GM12878 (cell line): ENCODE measurements around the gene ASPDH. TPM values are rescaled to one million over a fixed set of nuclear protein-coding genes. Genes with fewer than 3 reads are reported as not detected.

Experiments used
- ATAC-seq: fragments of 200-7000 bp; cut with Tn5 transposase; 3 replicates; pipeline ENCODE4 v1.9.1; 2020; ENCODE audit warnings: mild to moderate bottlenecking, moderate library complexity
- BruUV-seq: library from RNA; stranded (reverse); fragments of 400-500 nt; replicated peaks from 2 replicates; lab custom pipeline; 2021; lab: Mats Ljungman, UMichigan
- CTCF ChIA-PET: fragments of 300-600 bp; sonication (Branson Sonifier 250); formaldehyde crosslinking; extraction: SDS; loops from one replicate; lab custom pipeline; 2021; ENCODE audit warnings: inconsistent platforms; lab: Yijun Ruan, JAX
- POLR2A ChIA-PET: fragments of 350-600 bp; formaldehyde crosslinking; extraction: SDS; loops from one replicate; lab custom pipeline; 2021; ENCODE audit warnings: inconsistent platforms; lab: Charles Lee
- RAD21 ChIA-PET: fragments of 300-600 bp; sonication (Branson Sonifier 250); formaldehyde crosslinking; loops from one replicate; lab custom pipeline; 2023; ENCODE audit warnings: antibody characterized with exemption; ENCODE audit not compliant: unreplicated experiment; lab: Charles Lee
- SMC1A ChIA-PET: fragments of 300-600 bp; sonication (Branson Sonifier 250); formaldehyde crosslinking; loops from one replicate; lab custom pipeline; 2023; ENCODE audit not compliant: unreplicated experiment, uncharacterized antibody; lab: Charles Lee
- DNase-seq: peaks from one replicate; pipeline ENCODE4 v3.0.0-alpha.2; 2011; ENCODE audit warnings: low read depth, low spot score
- FAIRE-seq: peaks from 3 replicates; lab custom pipeline; 2011; peaks lifted over from hg19 to GRCh38; lab: Jason Lieb, UNC
- H2AFZ ChIP-seq: 2 replicates; pipeline ENCODE4 v1.6.0; 2011; ENCODE audit warnings: low read depth, low read length, control low read depth; ENCODE audit not compliant: control insufficient read depth
- H3K27ac ChIP-seq: 2 replicates; pipeline ENCODE4 v1.5.1; 2011; ENCODE audit warnings: control low read depth; ENCODE audit not compliant: control insufficient read depth, insufficient read depth
- H3K27me3 ChIP-seq, 2 experiments: replicated peaks in 1 of 2; 2 replicates each; pipeline versions ENCODE4 v1.6.0 to v1.6.1; 2011; ENCODE audit warnings: low read length in 1 of 2; ENCODE audit not compliant: control insufficient read depth in 2 of 2, insufficient read depth in 2 of 2
- H3K36me3 ChIP-seq, 2 experiments: 2 replicates each; pipeline ENCODE4 v1.5.1; 2011; ENCODE audit warnings: low read length in 1 of 2; ENCODE audit not compliant: control insufficient read depth in 2 of 2, insufficient read depth in 2 of 2
- H3K4me1 ChIP-seq: 2 replicates; pipeline ENCODE4 v1.6.1; 2011; ENCODE audit warnings: mild to moderate bottlenecking, low read length, moderate library complexity, mixed read lengths; ENCODE audit not compliant: control insufficient read depth, insufficient read depth
- H3K4me2 ChIP-seq: 2 replicates; pipeline ENCODE4 v1.6.0; 2011; ENCODE audit warnings: control low read depth; ENCODE audit not compliant: control insufficient read depth, insufficient read depth
- H3K4me3 ChIP-seq: fragments of 200-600 bp; sonication (generic); 2 replicates; pipeline ENCODE4 v1.5.1; 2016
- H3K79me2 ChIP-seq: 2 replicates; pipeline ENCODE4 v1.6.0; 2011; ENCODE audit warnings: low read length; ENCODE audit not compliant: control insufficient read depth, insufficient read depth
- H3K9ac ChIP-seq: 2 replicates; pipeline ENCODE4 v1.8.0; 2011; ENCODE audit warnings: low read length, control low read depth, mixed read lengths; ENCODE audit not compliant: control insufficient read depth, insufficient read depth
- H3K9me3 ChIP-seq: replicated peaks from 3 replicates; pipeline ENCODE4 v1.5.1; 2011; ENCODE audit warnings: mild to moderate bottlenecking, low read length; ENCODE audit not compliant: control insufficient read depth, insufficient read depth
- H4K20me1 ChIP-seq: 2 replicates; pipeline ENCODE4 v1.6.0; 2011; ENCODE audit not compliant: control insufficient read depth, insufficient read depth
- ATF7 ChIP-seq: fragments of 450-650 bp; IDR thresholded peaks from 2 replicates; pipeline ENCODE4 v1.6.1; 2016; ENCODE audit warnings: low read depth, mild to moderate bottlenecking
- BACH1 ChIP-seq: fragments of 450-650 bp; IDR thresholded peaks from 2 replicates; pipeline ENCODE4 v1.6.1; 2017; ENCODE audit warnings: mild to moderate bottlenecking, borderline replicate concordance
- CEBPB ChIP-seq, 2 experiments: fragments of 150-350 bp in 1 of 2; IDR thresholded peaks; 2 replicates each; pipeline ENCODE4 v1.6.1; 2012 to 2014; ENCODE audit warnings: low read depth in 2 of 2, low read length in 2 of 2, borderline replicate concordance in 1 of 2, inconsistent platforms in 1 of 2
- MTA3 ChIP-seq: IDR thresholded peaks from 2 replicates; pipeline ENCODE4 v1.6.1; 2012; ENCODE audit warnings: low read length, inconsistent platforms, borderline replicate concordance
- RAD51 ChIP-seq: fragments of 450-650 bp; IDR thresholded peaks from 2 replicates; pipeline ENCODE4 v1.6.1; 2016; ENCODE audit warnings: moderate library complexity, mild to moderate bottlenecking, inconsistent platforms
- RFX5 ChIP-seq: IDR thresholded peaks from 2 replicates; pipeline ENCODE4 v1.6.1; 2011; ENCODE audit warnings: low read depth, low read length, improper control_type of control experiment
- RUNX3 ChIP-seq: IDR thresholded peaks from 2 replicates; pipeline ENCODE4 v1.6.1; 2012; ENCODE audit warnings: low read length, inconsistent platforms
- SIN3A ChIP-seq: IDR thresholded peaks from 2 replicates; pipeline ENCODE4 v1.6.1; 2012; ENCODE audit warnings: low read depth, low read length, improper control_type of control experiment
- TAF1 ChIP-seq: IDR thresholded peaks from 2 replicates; pipeline ENCODE4 v1.6.1; 2011; ENCODE audit warnings: mild to moderate bottlenecking, low read depth, low read length, borderline replicate concordance
- WGBS: methylation state at CpG from one replicate; pipeline ENCODE4 v1.1.6; 2016; ENCODE audit warnings: low lambda C conversion rate; ENCODE audit not compliant: insufficient replicate concordance, insufficient coverage; ENCODE audit errors: missing lambda C conversion rate; 5-methylcytosine and 5-hydroxymethylcytosine counted together
- in situ Hi-C: fragments of 300-500 bp; cut with MboI; formaldehyde crosslinking; loops from 9 replicates; pipeline ENCODE4 v1.14.3; 2018; ENCODE audit warnings: mixed read lengths
- intact Hi-C: fragments of 100-400 bp; cut with micrococcal nuclease; formaldehyde crosslinking; loops from one replicate; pipeline ENCODE4 v1.14.2; 2022; ENCODE audit not compliant: unreplicated experiment
- polyA plus RNA-seq, 11 experiments: library from polyadenylated mRNA; depleted of rRNA in 4 of 11; unstranded in 6 of 11; stranded (reverse) in 5 of 11; fragments of >200 nt; fragmentation: Nextera tagmentation in 4 of 11; fragmentation: Illumina TruSeq in 1 of 11; extraction: Ambion mirVana in 4 of 11; extraction: Trizol in 1 of 11; gene quantifications; 1 replicate in 1 of 11; 2 replicates in 10 of 11; pipeline versions ENCODE4 v1.2.1 to v1.2.3, GENCODE V29; 2011 to 2016; ENCODE audit warnings: inconsistent platforms in 2 of 11, missing spikeins in 2 of 11, low read depth in 1 of 11
- total RNA-seq, 4 experiments: library from RNA; depleted of rRNA in 3 of 4; stranded (reverse); fragments of >200 nt in 3 of 4; fragmentation: Illumina TruSeq in 1 of 4; extraction: Trizol in 1 of 4; gene quantifications; 2 replicates each; pipeline versions ENCODE4 v1.2.1 to v1.2.3, GENCODE V29; 2013 to 2021

Gene ASPDH
- total and polyA plus RNA-seq, 10 of the 15 experiments (the other 5 are each of a cell fraction or from before 2014, with no cell fraction given) = not detected

DNA sequence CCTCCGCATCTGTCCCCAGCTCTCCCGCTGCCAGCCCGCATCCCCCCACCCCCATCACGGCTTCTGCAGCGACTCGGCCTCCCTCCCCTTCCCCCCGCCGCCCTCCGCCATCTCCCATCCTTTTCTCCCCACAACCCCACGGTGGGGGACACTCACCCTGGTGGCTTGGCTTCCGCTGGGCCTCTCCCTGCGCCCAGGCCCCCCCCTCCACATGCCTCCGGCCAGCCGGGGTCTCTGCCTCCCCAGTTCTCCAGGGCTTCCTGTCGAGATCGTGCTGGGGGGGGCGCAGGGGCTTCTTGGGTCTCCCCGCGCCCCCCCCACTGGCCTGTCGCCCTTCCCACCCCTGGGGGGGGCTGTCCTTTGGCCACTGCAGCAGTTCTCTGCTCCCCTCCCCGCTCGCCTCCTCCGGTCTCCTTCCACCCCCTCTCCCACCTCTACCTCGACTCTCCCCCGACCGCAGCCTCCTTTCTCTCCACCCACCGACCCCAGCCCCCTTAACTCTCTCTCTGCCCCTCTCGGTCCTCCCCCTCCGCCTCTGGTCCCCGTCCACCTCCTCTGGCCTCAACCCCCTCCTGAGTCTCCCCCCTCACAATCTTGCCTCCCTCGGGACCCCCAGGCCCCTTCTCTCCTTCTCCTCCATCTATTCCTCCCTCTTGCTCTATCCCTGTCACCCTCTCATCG is 37.5 kb upstream of the ASPDH start:
- TF ChIP-seq RAD51 (no peak), RFX5 (no peak), RUNX3 (no peak), ATF7 (no peak), MTA3 (no peak), TAF1 (no peak), BACH1 (no peak)
- TF ChIP-seq, all 136 proteins: peak for 0
- peaks cover 0 to 3% of the 10 kb centered on the region in 2 experiments for H3K27me3 ChIP-seq
- no TSS peak for BruUV-seq
- in situ Hi-C loops (no loop called here), intact Hi-C loops (no loop called here)
- no peaks in the 10 kb centered on the region for H4K20me1 ChIP-seq
- ChIA-PET CTCF (no interaction called here), SMC1A (no interaction called here), POLR2A (no interaction called here), RAD21 (no interaction called here)
- H2AFZ ChIP-seq = no peak overlapping the region
- no peaks in the 10 kb centered on the region for H3K36me3 ChIP-seq
- WGBS = 3% methylated on average over 8 of the region's 32 CpGs
- no peaks in the 10 kb centered on the region for H3K9me3 ChIP-seq
- no peak for DNase-seq
- ATAC-seq = no peak
- H3K9ac ChIP-seq = no peak overlapping the region
- no peaks in the 10 kb centered on the region for H3K79me2 ChIP-seq
- no peak overlapping the region for H3K4me3 ChIP-seq
- FAIRE-seq = no peak
- H3K27ac ChIP-seq = no peak overlapping the region
- H3K4me2 ChIP-seq = no peak overlapping the region
- H3K4me1 ChIP-seq = no peaks in the 10 kb centered on the region; the same call in 1 of the 2 replicates

DNA sequence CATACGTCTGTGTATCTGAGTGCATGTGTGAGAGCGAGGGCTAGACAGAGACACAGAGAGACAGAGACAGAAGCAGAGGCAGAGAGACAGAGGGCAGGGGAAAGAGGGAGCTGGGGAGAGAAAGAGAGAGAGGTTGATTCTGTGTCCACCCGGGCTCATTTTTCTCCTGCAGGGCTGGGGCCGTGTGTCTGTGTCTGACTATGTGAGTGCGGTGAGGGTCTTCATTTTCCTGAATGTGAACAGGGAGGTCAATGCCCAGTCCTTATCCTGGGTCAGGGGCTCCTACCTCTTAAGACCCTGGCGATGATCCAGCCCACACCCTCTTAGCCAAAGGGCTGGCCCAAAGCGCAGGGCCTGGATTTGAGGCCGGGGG is 36.9 kb upstream of the ASPDH start:
- Histone ChIP-seq H3K4me3 (no peak overlapping the region), H3K79me2 (no peaks in the 10 kb centered on the region), H3K27me3 (peaks cover 0 to 3% of the 10 kb centered on the region in 2 experiments), H3K36me3 (no peaks in the 10 kb centered on the region), H3K4me1 (no peaks in the 10 kb centered on the region), H3K9ac (no peak overlapping the region), H2AFZ (no peak overlapping the region), H3K4me2 (no peak overlapping the region), H4K20me1 (no peaks in the 10 kb centered on the region), H3K27ac (no peak overlapping the region), H3K9me3 (no peaks in the 10 kb centered on the region)
- in situ Hi-C loops = no loop called here
- RAD21 ChIA-PET = no interaction called here
- FAIRE-seq (no peak), DNase-seq (no peak), ATAC-seq (no peak)
- WGBS = 32% methylated on average over 8 of the region's 8 CpGs
- POLR2A ChIA-PET = no interaction called here
- intact Hi-C loops = no loop called here
- no TSS peak for BruUV-seq
- SMC1A ChIA-PET = no interaction called here
- TF ChIP-seq SIN3A (no peak), CEBPB (IDR thresholded peaks at IDR 0.05; ENCODE audit: borderline replicate concordance in 1 of 2, low read depth in 2 of 2, low read length in 2 of 2) (no peak)
- CTCF ChIA-PET = interaction anchor here (1.2 kb wide), 1 partner anchor 13 kb away, joined by 3 read pairs; no protein-coding TSS in a partner anchor
